PC-9 (cell line): ENCODE results near the gene DLG2.

Source experiments
- CTCF ChIP-seq: fragments of 200-600 bp; sonication (generic); conservative IDR thresholded peaks from 2 replicates; pipeline ENCODE4 v1.6.1; 2017; ENCODE audit warnings: mixed run types, antibody characterized with exemption, mild to moderate bottlenecking, moderate library complexity
- EZH2 ChIP-seq: fragments of 200-600 bp; sonication (generic); IDR thresholded peaks from 2 replicates; pipeline ENCODE4 v1.8.0; 2017; ENCODE audit warnings: antibody characterized with exemption, low read depth

- TF ChIP-seq CTCF, result no peak
- no peak for TF ChIP-seq EZH2
These were observed 1699.7 kb downstream of the DLG2 start for GRCh38 chr11:83927422-83927821.
